Loucy (cell line): ENCODE data around the gene MYL3.

ENCODE experiments used
- CTCF ChIP-seq: fragments of 200-600 bp; sonication (generic); conservative IDR thresholded peaks from 2 replicates; pipeline ENCODE4 v1.5.1; 2014; ENCODE audit warnings: mild to moderate bottlenecking, antibody characterized with exemption, low read length
- EZH2phosphoT487 ChIP-seq: fragments of 200-600 bp; IDR thresholded peaks from 2 replicates; pipeline ENCODE4 v1.6.1; 2018; ENCODE audit warnings: antibody characterized with exemption, mild to moderate bottlenecking, moderate library complexity, borderline replicate concordance

GRCh38 chr3:46903341-46904302 lies 40.4 kb upstream of the MYL3 start:
- TF ChIP-seq CTCF: no peak
- TF ChIP-seq EZH2phosphoT487: no peak
